HuH-7 (cell line): ENCODE measurements around the gene NXN.

Experiments used
- DNase-seq: peaks from one replicate; pipeline ENCODE4 v3.0.0; 2011; ENCODE audit warnings: low spot score

NXN gene

GRCh38 chr17:979539-980405, at the start of gene NXN:
Gene NXN, minus strand, starts transcription at chr17:979776.
- DNase-seq, result peak; percentile 71

GRCh38 chr17:1027044-1027443, 47.5 kb upstream of the NXN start:
- no peak for DNase-seq

- no peak for DNase-seq
Measured at GRCh38 chr17:1026599-1026975, 47.0 kb upstream of the NXN start.

- DNase-seq, result no peak
Measured at GRCh38 chr17:1025733-1026598, 46.4 kb upstream of the NXN start.

GRCh38 chr17:1024076-1024475, 44.5 kb upstream of the NXN start:
- no peak for DNase-seq

GRCh38 chr17:1022278-1023024, 42.9 kb upstream of the NXN start:
- DNase-seq, result no peak

GRCh38 chr17:1021147-1021546, 41.6 kb upstream of the NXN start:
- no peak for DNase-seq

- DNase-seq, result no peak
Measured at GRCh38 chr17:1019451-1019850, 39.9 kb upstream of the NXN start.

- DNase-seq, result no peak
Measured at GRCh38 chr17:1018547-1018946, 39.0 kb upstream of the NXN start.

GRCh38 chr17:1013729-1014090, 34.1 kb upstream of the NXN start:
- no peak for DNase-seq

GRCh38 chr17:1012823-1013728, 33.5 kb upstream of the NXN start:
- DNase-seq, result no peak

GRCh38 chr17:1011760-1012735, 32.5 kb upstream of the NXN start:
- DNase-seq, result no peak

- no peak for DNase-seq
Measured at GRCh38 chr17:1011138-1011537, 31.6 kb upstream of the NXN start.

- DNase-seq, result no peak
Measured at GRCh38 chr17:1010586-1010985, 31.0 kb upstream of the NXN start.

GRCh38 chr17:1010086-1010450, 30.5 kb upstream of the NXN start:
- DNase-seq, result no peak

- DNase-seq, result no peak
Measured at GRCh38 chr17:1009229-1010085, 29.9 kb upstream of the NXN start.

- no peak for DNase-seq
Measured at GRCh38 chr17:1008008-1008761, 28.6 kb upstream of the NXN start.

- no peak for DNase-seq
Measured at GRCh38 chr17:1007310-1008007, 27.9 kb upstream of the NXN start.
